T-helper 22 cell (primary cell): ENCODE data around the gene MSI2.
A peak's percentile ranks its signal among the peaks of the same experiment; 100 is the strongest.

Source experiments
- DNase-seq: peaks from one replicate; pipeline ENCODE4 v3.0.0-alpha.2; 2020; ENCODE audit warnings: low read depth

The MSI2 gene

DNA sequence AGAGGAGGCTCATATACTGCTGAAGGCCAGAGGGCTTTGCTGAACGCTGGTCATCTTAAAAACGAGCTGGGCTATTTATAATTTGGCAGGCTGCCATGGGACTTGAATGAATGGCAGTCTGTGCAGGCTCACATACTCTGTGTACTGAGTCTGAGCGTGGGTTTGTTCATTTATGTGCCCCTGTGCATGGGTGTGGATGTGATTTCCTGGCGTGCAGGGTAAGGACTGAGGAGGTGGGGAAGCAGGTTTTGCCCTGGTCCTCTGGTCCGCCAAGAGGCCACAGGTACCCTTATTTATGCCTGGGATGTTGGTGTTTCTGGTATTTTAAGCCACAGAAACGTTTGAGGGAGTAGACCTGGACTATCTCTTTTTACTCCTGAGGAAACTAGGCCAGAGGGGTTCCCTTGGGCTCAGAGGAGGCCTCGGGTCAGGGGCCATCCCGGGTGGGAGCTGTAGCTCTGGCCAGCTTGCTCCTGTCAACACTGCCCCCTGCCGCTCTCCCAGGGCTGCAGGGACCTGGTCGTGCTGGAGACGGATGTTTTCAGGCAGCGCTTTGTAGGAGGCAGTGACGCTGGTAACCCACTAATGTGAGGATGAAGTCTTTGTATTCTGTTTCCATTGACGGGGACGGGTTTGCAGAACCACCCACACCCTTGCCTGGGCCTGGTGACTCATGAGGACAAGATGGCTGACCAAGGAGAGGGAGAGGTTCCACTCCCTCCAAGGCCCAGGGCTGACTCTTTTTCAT is 184.4 kb downstream of the MSI2 start:
- peak; percentile 43 for DNase-seq

DNA sequence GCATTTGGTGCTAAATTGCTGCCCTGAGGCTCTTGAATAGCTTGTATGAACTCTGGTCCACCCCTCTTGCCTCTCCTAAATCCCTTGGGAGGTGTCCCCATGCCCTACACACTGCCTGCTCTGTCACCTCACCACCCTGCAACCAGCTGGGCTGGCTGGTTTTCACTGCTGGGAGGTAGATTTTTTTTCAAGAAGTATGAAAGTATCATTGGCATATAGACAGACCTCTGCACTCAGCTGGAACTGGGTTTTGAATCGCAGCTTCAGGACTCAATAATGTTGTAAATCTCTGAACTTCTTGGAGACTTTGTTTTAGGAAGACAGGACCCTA is 184.9 kb downstream of the MSI2 start:
- DNase-seq, result no peak

DNA sequence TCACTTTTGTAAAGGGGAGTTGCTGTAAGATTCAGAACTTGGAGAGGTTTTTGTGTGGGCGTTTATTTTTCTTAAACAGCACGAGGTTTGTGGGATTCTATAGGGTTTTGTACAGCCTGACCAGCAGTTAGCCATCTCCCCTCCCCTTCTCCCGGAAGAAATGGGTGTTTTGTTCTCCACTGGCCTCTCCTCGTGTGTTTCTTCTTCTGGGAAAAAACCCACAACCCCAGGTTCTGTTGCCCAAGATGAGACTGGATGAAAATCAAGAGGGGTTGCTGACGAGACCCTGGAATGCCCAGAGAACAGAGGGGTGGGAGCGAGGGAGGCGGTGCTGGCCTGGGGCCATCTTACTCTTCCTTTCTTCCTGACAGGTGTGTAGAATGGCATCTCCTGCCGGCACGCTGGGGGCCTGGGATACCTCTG is 186.1 kb downstream of the MSI2 start:
- no peak for DNase-seq

- no peak for DNase-seq
Observed at GRCh38 chr17:57442914-57443571, 186.7 kb downstream of the MSI2 start.

- no peak for DNase-seq
Observed at GRCh38 chr17:57443781-57444180, 187.5 kb downstream of the MSI2 start.

DNA sequence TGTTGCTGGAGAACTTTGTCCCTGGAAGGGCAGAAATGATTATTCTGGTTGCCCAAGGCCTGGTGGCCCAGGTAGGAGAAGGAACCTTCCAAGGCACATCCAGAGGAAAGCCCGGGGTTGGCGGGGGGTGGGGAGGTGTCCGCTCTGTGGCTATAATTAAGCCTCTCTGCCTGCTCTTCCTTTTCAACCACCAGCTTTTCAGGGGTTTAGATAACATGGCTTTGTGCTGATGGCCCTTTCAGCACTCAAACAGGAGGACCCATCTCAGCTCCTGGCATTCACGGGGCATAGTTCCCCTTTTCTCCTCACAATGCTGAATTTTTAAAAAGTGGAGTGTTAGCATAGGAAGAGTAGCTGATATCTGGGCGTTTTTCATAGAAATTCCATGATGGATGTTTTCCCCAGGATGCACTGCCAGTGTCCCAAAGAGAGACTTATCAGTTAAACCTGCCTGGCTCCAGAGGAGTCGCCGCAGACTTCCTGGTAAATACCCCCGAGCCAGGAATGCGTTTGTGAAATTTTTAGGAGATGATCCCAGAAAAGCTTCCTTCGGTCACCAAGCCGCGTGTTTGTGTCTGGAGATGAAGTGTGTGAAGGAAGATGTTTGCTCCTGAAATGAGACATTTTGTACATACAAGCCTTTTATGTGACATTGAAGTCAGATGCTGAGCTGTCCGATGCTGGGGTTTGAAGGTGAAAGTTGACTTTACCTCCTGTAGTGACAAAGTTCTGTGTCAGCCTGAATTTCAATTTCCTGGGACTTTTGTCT is 188.5 kb downstream of the MSI2 start:
- DNase-seq, result no peak

- no peak for DNase-seq
Observed at GRCh38 chr17:57445772-57446472, 189.6 kb downstream of the MSI2 start.

DNA sequence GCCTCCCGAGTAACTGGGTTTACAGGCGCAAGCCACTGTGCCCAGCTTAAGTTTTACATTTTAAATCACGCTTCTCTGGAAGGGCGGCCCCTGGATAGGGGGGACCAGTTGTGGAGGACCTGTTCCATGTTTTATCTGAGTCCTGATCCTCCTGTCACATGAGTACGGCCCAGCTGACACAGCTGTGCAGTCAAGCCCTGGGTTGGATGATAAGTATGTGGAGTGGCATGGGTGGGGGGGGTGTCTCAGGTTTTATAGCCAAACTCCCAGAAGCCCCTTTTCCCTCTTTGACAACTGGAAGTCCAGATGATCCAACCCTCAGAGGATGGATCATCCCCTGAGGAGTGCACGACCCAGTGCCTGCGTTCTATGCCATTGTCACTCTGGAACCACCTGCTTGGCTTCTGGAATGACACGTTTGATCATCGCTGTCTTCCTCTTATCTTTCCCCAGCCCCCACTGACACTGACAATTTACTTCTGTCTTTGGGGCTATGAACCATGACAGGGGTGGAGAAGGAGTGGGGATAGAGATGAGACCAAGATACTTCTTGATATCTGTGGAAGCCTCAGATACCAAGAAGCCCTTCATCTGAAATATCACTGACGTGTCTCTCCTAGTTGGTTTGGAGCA is 191.2 kb downstream of the MSI2 start:
- DNase-seq, result no peak

GRCh38 chr17:57447990-57448758 is 191.9 kb downstream of the MSI2 start:
- DNase-seq, result no peak

GRCh38 chr17:57448759-57449283 is 192.5 kb downstream of the MSI2 start:
- no peak for DNase-seq

DNA sequence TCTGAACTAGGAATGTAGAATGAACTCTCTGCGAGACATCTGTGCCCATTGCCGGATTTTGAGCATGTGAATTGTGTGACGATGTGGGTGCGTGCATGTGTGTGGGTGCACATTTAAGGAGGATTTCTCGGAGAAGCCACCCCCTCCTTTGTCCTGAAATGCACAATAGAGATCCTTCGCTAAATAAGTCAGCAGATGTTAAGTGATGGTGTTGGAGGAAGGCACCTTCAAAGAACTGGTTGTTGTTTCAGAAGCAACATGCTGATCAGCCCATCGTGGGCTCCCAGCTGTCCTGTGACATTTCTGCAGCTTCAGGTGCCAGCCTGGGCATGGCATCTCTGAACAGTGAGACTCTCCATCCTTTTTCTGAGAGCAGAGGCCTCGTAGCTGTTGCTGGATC is 194.9 kb downstream of the MSI2 start:
- no peak for DNase-seq

GRCh38 chr17:57451643-57452042 is 195.3 kb downstream of the MSI2 start:
- DNase-seq, result no peak

- no peak for DNase-seq
Observed at GRCh38 chr17:57453841-57454425, 197.6 kb downstream of the MSI2 start.

GRCh38 chr17:57454729-57455062 is 198.4 kb downstream of the MSI2 start:
- no peak for DNase-seq

- DNase-seq, result no peak
Observed at GRCh38 chr17:57455063-57455914, 199.0 kb downstream of the MSI2 start.

- no peak for DNase-seq
Observed at GRCh38 chr17:57456622-57457021, 200.3 kb downstream of the MSI2 start.

GRCh38 chr17:57457188-57457587 is 200.9 kb downstream of the MSI2 start:
- no peak for DNase-seq

DNA sequence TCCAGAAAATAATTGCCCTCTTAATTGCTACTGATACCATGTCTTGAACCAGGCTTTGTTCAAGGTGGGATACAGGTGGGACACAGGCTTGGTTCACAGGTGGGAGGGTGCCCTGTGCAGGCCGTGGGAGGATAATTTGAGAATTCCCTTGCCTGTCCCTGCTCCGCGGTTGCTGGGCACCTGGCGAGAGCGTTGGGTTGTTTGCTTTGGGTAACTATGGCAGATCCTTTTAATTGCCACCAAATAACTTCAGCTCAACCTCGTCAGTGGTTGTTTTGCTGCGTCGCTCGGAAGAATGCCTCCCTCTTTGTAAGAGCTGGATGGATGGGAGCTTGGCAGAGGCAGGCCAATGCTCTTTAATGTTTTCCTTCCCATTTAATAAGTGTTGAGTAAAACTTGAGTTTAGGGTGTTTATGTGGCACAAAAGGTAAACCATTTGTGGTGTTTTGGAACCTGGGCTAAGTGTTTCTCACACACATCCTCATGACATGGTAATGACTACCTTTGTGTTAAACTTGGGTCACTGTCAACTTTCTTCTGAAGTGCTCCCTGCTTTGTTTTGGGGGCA is 202.5 kb downstream of the MSI2 start:
- no peak for DNase-seq

DNA sequence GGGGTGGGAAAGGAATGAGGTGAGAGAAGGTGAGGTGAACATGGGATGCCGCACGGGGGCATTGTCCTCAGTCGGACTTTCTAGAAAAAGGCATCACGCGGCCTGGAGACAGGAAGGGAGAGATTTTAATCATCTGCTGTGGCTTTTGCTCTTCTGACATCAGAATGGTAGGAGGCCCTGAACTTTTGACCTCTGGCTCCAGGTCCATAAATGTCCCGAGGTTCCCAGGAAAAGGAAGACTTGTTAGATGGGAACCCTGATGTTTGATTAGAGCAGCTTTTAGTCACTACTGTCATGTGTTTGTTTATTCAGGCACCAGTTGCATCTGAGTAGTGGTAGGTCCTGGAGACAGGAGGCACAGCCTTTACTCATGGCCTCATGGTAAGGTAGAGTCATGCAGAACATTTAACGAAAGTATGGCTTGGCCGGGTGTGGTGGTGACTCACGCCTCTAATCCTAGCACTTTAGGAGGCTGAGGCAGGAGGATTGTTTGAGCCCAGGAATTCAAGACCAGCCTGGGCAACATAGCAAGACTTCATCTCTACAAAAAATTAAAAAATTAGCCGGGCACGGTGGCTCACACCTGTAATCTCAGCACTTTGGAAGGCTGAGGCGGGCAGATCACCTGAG is 203.1 kb downstream of the MSI2 start:
- no peak for DNase-seq
